Activated T-cell treated with anti-CD3 and anti-CD28 coated beads, Interleukin-2, amount 50 U/mL, for 4 hours (primary cell): ENCODE measurements around the gene DYNLRB1. TPM values are rescaled to one million over a fixed set of nuclear protein-coding genes. Genes with fewer than 3 reads are reported as not detected.

Experiments
- ATAC-seq, 2 donors: fragments of 200-7000 bp; cut with Tn5 transposase; one replicate each; pipeline ENCODE4 v1.10.0; 2021
- DNase-seq: peaks from one replicate; pipeline ENCODE4 v3.0.0-alpha.2; 2020
- H3K27me3 Mint-ChIP-seq: one replicate; pipeline ENCODE4 v1.8.0; 2021; ENCODE audit warnings: low read depth, mixed read lengths
- H3K36me3 Mint-ChIP-seq: one replicate; pipeline ENCODE4 v1.8.0; 2022; ENCODE audit warnings: mixed read lengths; ENCODE audit not compliant: insufficient read depth
- H3K4me1 Mint-ChIP-seq: one replicate; pipeline ENCODE4 v1.8.0; 2021; ENCODE audit warnings: low read depth, mixed read lengths
- H3K4me3 Mint-ChIP-seq: one replicate; pipeline ENCODE4 v1.8.0; 2021; ENCODE audit warnings: mild to moderate bottlenecking, moderate library complexity, mixed read lengths
- H3K9me3 Mint-ChIP-seq: one replicate; pipeline ENCODE4 v1.8.0; 2021; ENCODE audit warnings: mixed read lengths
- total RNA-seq, 3 donors: library from RNA; stranded (reverse); gene quantifications; one replicate each; pipeline ENCODE4 v1.2.1, GENCODE V29; 2021

Gene DYNLRB1
- total RNA-seq, 3 donors from 2014 or later: 103 to 116 (median 112) TPM

DNA sequence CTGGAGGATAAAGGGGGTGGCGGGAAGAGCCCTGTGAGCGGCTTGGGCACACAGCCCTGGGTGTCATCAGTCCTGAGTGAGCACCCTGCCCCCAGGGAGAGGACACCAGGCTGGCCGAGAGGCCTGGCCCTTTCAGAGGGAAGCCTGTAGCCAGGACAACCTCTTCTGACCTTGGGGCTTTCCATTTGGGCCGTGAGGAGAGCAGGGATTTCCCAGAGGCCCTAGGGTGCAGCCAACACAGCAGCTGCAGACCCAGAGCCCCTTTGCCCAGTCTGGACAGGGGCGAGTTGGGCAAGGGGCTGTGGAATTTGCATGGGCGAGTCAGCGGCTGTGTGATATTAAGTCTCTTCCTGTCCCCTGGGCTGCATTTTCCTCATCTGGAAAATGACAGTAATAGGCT, 48.6 kb downstream of the DYNLRB1 start:
- Mint-ChIP-seq H3K9me3 (no peaks in the 10 kb centered on the region), H3K36me3 (peaks cover 3% of the 10 kb centered on the region), H3K4me1 (no peaks in the 10 kb centered on the region), H3K27me3 (no peaks in the 10 kb centered on the region), H3K4me3 (no peak overlapping the region)
- no peak for ATAC-seq
- no peak for DNase-seq

DNA sequence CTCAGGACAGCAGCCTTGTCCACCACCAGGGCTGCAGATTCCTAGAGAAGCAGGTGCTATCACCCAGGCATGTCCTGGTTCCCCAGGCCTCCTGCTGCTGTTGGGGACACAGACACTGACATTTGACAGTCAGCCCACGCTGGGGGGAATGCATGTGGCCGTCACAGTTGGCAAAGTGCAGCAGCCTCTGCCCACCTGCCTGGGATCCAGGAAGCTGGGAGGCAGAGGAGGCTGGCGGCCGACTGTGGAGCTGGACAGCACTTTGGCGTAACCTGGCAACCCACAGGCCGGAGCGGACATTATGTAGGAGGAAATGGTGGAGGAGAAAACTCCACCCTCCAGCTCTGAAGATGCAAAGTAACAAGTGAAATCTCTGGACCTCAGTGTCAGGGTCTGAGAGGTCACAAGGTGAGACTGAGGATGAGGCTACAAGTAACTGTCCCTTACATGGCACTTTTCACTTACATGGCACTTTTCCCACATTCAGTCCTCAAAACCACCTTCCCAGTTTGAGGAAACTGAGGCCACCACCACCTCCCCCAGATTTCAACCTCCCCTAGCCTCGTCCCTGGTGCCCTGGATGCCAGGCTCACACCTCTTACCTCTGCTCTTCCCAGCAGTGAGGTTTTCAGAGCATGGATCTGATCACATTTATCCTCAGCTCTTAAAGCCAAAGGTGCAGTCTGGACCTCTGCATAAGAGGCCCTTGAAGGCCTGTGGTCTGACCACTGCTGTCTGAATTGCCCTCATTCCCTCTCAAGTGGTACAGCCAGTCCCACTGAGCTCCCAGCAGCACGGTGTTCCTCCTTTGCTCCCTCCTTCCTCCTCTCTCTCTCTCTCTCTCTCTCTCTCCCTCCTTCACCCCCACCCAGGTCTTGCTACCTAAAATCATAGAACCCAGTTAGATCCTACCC, 51.0 kb downstream of the DYNLRB1 start:
- no peaks in the 10 kb centered on the region for H3K27me3 Mint-ChIP-seq
- H3K4me3 Mint-ChIP-seq: no peak overlapping the region
- H3K36me3 Mint-ChIP-seq: peaks cover 3% of the 10 kb centered on the region
- ATAC-seq (no peak), DNase-seq (no peak)
- H3K4me1 Mint-ChIP-seq: peaks cover 7% of the 10 kb centered on the region
- H3K9me3 Mint-ChIP-seq: no peaks in the 10 kb centered on the region

DNA sequence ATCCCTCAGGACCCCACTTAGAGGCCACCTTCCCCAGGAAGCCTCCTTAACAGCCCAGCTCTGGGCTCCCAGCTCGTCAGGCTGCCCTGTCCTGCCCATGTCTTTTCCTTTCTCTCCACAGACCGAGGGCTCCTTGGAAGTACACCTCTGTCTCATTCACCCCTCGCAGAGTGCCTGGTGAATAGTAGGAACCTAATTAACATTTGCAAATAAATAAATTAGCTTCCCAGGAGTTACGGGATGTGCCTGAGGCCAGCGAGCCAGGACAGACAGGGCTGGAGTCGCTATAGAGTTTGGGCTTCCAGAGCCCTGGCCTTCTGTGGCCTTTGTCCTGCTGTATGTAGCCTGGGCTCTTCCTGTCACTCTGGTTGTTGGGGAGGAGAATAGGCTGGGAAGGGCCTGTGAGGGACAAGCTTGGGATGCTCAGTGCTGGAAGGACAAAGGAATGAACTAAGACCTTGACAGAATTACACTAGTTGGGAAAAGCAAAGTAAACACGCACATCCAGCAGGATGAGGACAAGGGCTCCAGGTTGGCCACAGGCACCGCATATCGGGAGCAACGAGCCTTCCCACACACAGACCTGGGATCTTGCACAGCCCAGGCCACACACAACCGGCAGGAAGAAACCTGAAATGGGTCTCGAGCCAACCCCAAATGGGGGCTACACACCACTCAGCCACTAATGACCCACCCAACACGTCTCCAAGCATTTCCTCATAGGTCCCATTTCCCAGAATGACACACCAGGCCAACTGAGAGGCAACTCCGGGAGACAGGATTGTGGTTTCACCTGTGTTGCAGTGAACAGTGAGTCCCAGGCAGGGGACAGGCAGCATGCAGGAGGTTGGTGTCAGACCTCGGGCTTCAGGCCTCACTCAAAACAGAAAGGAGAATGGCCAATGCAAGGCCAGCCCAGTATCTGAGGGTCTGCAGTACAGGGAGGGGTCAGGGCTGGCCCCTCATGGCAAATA, 52.0 kb downstream of the DYNLRB1 start:
- ATAC-seq (no peak), DNase-seq (no peak)
- no peak overlapping the region for H3K4me3 Mint-ChIP-seq
- H3K9me3 Mint-ChIP-seq: no peaks in the 10 kb centered on the region
- peaks cover 7% of the 10 kb centered on the region for H3K4me1 Mint-ChIP-seq
- peaks cover 5% of the 10 kb centered on the region for H3K36me3 Mint-ChIP-seq
- H3K27me3 Mint-ChIP-seq: no peaks in the 10 kb centered on the region

GRCh38 chr20:34569598-34569997, 53.4 kb downstream of the DYNLRB1 start:
- H3K27me3 Mint-ChIP-seq: no peaks in the 10 kb centered on the region
- no peaks in the 10 kb centered on the region for H3K9me3 Mint-ChIP-seq
- DNase-seq (no peak), ATAC-seq (no peak)
- peaks cover 7% of the 10 kb centered on the region for H3K4me1 Mint-ChIP-seq
- H3K36me3 Mint-ChIP-seq: peaks cover 14% of the 10 kb centered on the region
- no peak overlapping the region for H3K4me3 Mint-ChIP-seq

- peaks cover 7% of the 10 kb centered on the region for H3K4me1 Mint-ChIP-seq
- H3K4me3 Mint-ChIP-seq: no peak overlapping the region
- DNase-seq: no peak
- H3K36me3 Mint-ChIP-seq: peaks cover 16% of the 10 kb centered on the region
- no peak for ATAC-seq
- no peaks in the 10 kb centered on the region for H3K9me3 Mint-ChIP-seq
- no peaks in the 10 kb centered on the region for H3K27me3 Mint-ChIP-seq
Measured at GRCh38 chr20:34570859-34571306, 54.7 kb downstream of the DYNLRB1 start.

DNA sequence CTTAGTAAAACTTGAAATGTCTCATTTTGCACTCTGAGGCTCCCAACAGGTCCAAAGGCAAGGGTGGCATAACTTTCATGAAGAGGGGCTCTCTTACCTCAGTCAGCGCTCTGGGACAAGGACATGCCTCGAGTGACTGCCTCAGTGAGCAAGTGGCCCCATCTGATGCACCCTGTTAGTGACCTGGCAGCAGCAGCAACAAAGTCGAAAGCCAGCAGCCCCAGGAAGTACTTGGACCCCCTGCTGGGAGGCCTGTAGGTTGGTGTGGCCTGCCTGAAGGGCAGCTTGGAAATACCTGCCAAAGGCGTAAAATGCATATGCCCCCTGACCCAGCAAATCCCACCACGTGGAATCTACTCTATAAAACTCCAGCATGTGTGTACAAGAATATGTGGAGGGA, 55.5 kb downstream of the DYNLRB1 start:
- Mint-ChIP-seq H3K4me1 (peaks cover 7% of the 10 kb centered on the region), H3K36me3 (peaks cover 16% of the 10 kb centered on the region), H3K27me3 (no peaks in the 10 kb centered on the region), H3K9me3 (no peaks in the 10 kb centered on the region), H3K4me3 (no peak overlapping the region)
- ATAC-seq (no peak), DNase-seq (no peak)

DNA sequence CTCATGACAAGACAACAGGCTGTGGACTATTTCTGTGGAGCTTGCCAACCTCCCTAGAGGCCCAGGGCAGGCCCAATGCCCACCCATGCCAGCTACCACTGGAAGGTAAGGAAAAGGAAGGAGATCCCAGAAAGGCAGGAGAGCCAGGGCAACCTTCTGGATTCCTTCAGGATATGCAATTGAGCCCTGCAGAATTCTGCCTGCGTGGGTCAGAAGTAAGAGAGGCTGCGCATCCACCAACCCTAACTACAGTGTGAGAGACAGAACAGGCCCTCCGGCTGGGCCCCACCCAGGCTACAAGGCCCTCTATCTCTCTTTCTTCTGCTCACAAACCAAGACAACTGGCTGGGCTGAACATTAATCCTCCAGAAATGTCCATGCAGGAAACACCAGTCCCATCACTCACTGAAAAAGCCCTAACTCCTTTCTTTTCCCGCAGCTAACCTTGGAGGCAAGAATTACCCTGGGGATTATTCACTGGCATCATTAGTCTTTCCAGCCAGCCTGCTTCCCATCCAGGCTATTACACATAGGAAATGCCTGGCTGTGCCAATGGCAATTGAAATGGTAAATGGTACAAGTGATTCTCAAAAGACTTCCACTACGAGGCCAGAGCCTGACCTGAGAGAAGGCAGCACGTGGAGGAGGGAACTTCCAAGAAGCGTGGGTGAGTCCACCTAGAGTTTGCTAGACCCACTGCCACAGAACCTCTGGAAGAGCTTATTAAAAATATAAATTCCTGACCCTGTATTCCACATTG, 57.5 kb downstream of the DYNLRB1 start:
- Mint-ChIP-seq H3K27me3 (no peaks in the 10 kb centered on the region), H3K36me3 (peaks cover 21% of the 10 kb centered on the region), H3K4me1 (peaks cover 7% of the 10 kb centered on the region), H3K4me3 (no peak overlapping the region), H3K9me3 (no peaks in the 10 kb centered on the region)
- no peak for DNase-seq
- ATAC-seq: no peak

DNA sequence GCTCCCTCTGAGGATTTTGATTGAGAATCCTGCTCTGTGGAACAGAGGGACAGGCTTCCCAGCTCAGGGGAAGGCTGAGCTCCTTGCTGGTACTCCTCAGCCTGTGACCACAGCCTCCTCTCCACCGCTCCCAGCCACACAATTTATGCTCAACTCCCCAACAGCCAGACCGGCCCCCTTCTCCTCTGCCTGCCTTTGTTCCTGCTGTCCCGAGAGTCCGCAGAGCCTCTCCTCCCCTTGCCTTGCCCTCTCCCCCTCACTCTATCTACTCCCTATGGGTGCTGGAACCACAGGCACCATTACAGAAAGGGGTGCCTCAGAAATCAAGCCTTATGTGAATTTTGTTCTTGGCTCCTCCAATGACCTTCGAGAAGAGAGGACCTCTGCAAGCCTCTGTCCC, 58.2 kb downstream of the DYNLRB1 start:
- ATAC-seq: no peak

GRCh38 chr20:34574861-34575260, 58.6 kb downstream of the DYNLRB1 start:
- ATAC-seq (no peak), DNase-seq (no peak)
- Mint-ChIP-seq H3K4me3 (no peak overlapping the region), H3K9me3 (no peaks in the 10 kb centered on the region), H3K36me3 (peaks cover 21% of the 10 kb centered on the region), H3K4me1 (peaks cover 10% of the 10 kb centered on the region), H3K27me3 (no peaks in the 10 kb centered on the region)

More for the DNA sequence above, 58.2 kb downstream of the DYNLRB1 start:
- peaks cover 7% of the 10 kb centered on the region for H3K4me1 Mint-ChIP-seq
- no peak overlapping the region for H3K4me3 Mint-ChIP-seq
- no peaks in the 10 kb centered on the region for H3K27me3 Mint-ChIP-seq
- H3K36me3 Mint-ChIP-seq: peaks cover 21% of the 10 kb centered on the region
- DNase-seq: no peak
- no peaks in the 10 kb centered on the region for H3K9me3 Mint-ChIP-seq

DNA sequence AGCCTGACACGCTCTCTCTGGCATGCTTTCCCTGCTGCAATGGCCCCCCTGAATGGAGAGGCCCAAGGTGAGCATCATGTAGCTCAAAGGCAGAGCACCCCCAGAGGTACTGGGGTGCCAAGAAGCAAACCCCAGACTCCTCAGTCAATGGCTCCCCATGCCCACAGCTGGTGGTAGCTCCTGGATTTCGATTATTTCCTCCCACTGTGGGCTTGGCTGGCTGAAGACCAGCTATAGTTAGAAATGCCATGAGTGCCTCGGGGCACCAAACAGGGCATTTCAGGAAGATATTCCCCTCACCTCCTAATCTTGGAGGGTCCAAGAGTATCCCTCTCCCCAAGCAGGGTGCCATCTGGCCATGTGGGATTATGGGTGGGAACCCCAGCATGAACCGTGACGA, 59.0 kb downstream of the DYNLRB1 start:
- Mint-ChIP-seq H3K36me3 (peaks cover 23% of the 10 kb centered on the region), H3K4me1 (peaks cover 14% of the 10 kb centered on the region), H3K4me3 (no peak overlapping the region), H3K9me3 (no peaks in the 10 kb centered on the region), H3K27me3 (no peaks in the 10 kb centered on the region)
- ATAC-seq (no peak), DNase-seq (no peak)

DNA sequence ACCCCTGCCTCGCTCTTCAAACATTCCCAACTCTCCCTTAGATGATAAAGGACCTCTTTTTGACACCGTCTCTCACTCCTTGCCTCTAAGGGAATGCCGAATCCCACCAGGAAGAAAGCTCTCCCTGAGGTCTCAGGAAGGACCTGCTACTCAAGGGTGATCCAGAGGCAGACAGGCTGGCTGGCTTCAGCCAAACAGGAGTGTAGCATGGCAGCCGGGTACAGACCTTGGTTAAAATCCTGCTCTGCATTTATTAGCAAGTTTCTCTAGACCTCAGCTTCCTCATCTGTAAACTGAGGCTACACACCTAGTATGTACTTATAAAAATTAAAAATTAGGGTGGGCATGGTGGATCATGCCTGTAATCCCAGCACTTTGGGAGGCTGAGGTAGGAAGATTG, 59.5 kb downstream of the DYNLRB1 start:
- Mint-ChIP-seq H3K36me3 (peaks cover 26% of the 10 kb centered on the region), H3K27me3 (no peaks in the 10 kb centered on the region), H3K4me3 (no peak overlapping the region), H3K9me3 (no peaks in the 10 kb centered on the region), H3K4me1 (peaks cover 19% of the 10 kb centered on the region)
- DNase-seq (no peak), ATAC-seq (no peak)

DNA sequence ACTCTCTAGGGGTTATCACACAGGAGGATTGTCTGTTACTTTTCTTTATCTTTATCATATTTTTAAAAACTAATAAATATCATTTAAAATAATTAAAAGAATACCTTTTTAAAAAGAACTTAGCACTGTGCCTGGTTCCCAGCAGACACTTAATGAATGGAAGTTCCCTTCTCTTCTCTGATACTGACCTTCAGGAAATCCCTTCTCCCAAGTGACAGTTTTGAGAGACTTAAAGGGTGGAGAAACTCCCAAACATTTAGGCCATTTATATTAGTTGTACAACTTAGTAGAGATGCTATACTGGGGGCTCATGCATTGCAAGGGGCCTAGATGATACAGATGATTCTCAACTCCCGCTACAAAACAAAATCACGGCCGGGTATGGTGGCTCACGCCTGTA, 60.8 kb downstream of the DYNLRB1 start:
- H3K4me3 Mint-ChIP-seq: no peak overlapping the region
- H3K9me3 Mint-ChIP-seq: no peaks in the 10 kb centered on the region
- ATAC-seq (no peak), DNase-seq (no peak)
- H3K27me3 Mint-ChIP-seq: no peaks in the 10 kb centered on the region
- peaks cover 25% of the 10 kb centered on the region for H3K4me1 Mint-ChIP-seq
- H3K36me3 Mint-ChIP-seq: peaks cover 31% of the 10 kb centered on the region

- H3K9me3 Mint-ChIP-seq: no peaks in the 10 kb centered on the region
Measured at GRCh38 chr20:34578025-34578424, 61.8 kb downstream of the DYNLRB1 start.

GRCh38 chr20:34578521-34578920, 62.3 kb downstream of the DYNLRB1 start:
- ATAC-seq: no peak
- Mint-ChIP-seq H3K4me3 (no peak overlapping the region), H3K4me1 (peaks cover 26% of the 10 kb centered on the region), H3K27me3 (no peaks in the 10 kb centered on the region), H3K9me3 (no peaks in the 10 kb centered on the region), H3K36me3 (peaks cover 26% of the 10 kb centered on the region)
- DNase-seq: no peak

More at GRCh38 chr20:34578025-34578424, 61.8 kb downstream of the DYNLRB1 start:
- H3K4me1 Mint-ChIP-seq: peaks cover 26% of the 10 kb centered on the region
- no peaks in the 10 kb centered on the region for H3K27me3 Mint-ChIP-seq
- ATAC-seq (no peak), DNase-seq (no peak)
- H3K4me3 Mint-ChIP-seq: no peak overlapping the region
- peaks cover 29% of the 10 kb centered on the region for H3K36me3 Mint-ChIP-seq
